Astrocyte (in vitro differentiated cells and primary cell): Measurements from ENCODE around the gene SQOR.

Experiments
- EZH2 ChIP-seq: IDR thresholded peaks from 2 replicates; pipeline ENCODE4 v1.6.1; 2012; ENCODE audit warnings: mild to moderate bottlenecking, low read length, inconsistent platforms; ENCODE audit not compliant: insufficient read depth
- TF ChIP-seq, protein P1 (sequence below): IDR thresholded peaks from 2 replicates; pipeline ENCODE4 v1.5.1; 2011; ENCODE audit warnings: low read depth, mild to moderate bottlenecking, inconsistent platforms, low read length, moderate library complexity; ENCODE audit not compliant: insufficient read depth

- TF ChIP-seq EZH2, result no peak
- TF ChIP-seq, protein P1, sequence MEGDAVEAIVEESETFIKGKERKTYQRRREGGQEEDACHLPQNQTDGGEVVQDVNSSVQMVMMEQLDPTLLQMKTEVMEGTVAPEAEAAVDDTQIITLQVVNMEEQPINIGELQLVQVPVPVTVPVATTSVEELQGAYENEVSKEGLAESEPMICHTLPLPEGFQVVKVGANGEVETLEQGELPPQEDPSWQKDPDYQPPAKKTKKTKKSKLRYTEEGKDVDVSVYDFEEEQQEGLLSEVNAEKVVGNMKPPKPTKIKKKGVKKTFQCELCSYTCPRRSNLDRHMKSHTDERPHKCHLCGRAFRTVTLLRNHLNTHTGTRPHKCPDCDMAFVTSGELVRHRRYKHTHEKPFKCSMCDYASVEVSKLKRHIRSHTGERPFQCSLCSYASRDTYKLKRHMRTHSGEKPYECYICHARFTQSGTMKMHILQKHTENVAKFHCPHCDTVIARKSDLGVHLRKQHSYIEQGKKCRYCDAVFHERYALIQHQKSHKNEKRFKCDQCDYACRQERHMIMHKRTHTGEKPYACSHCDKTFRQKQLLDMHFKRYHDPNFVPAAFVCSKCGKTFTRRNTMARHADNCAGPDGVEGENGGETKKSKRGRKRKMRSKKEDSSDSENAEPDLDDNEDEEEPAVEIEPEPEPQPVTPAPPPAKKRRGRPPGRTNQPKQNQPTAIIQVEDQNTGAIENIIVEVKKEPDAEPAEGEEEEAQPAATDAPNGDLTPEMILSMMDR, result no peak
Observed at GRCh38 chr15:45690581-45691260, 55.9 kb downstream of the SQOR start.
